Endothelial cell of umbilical vein (primary cell): Measurements from ENCODE around the gene CERS6. TPM values are rescaled to one million over a fixed set of nuclear protein-coding genes. Genes with fewer than 3 reads are reported as not detected.

Experiments used
- BruUV-seq: library from RNA; stranded (reverse); fragments of 400-500 nt; replicated peaks from 2 replicates; lab custom pipeline; 2021; lab: Mats Ljungman, UMichigan
- CTCF ChIA-PET: fragments of 300-600, 350-600 bp; sonication (Branson Sonifier 250); formaldehyde crosslinking; loops from one replicate; lab custom pipeline; 2021; ENCODE audit warnings: antibody characterized with exemption, inconsistent platforms; lab: Charles Lee
- POLR2A ChIA-PET: fragments of 300-600, 350-600 bp; sonication (Branson Sonifier 250); formaldehyde crosslinking; loops from one replicate; lab custom pipeline; 2021; ENCODE audit warnings: antibody characterized with exemption, inconsistent platforms; lab: Charles Lee
- DNase-seq: peaks from one replicate; pipeline ENCODE4 v3.0.0-alpha.2; 2011; ENCODE audit warnings: low read depth, low spot score
- FAIRE-seq: peaks from 2 replicates; lab custom pipeline; 2011; peaks lifted over from hg19 to GRCh38; lab: Jason Lieb, UNC
- H2AFZ ChIP-seq: 2 replicates; pipeline ENCODE4 v1.6.0; 2012; ENCODE audit warnings: low read depth, low read length, control low read depth, inconsistent platforms
- H3K27ac ChIP-seq: 2 replicates; pipeline ENCODE4 v1.5.1; 2011; ENCODE audit warnings: low read depth, mild to moderate bottlenecking, control low read depth, low read length, moderate library complexity; ENCODE audit not compliant: insufficient read depth
- H3K27me3 ChIP-seq, 2 experiments: 2 replicates each; pipeline versions ENCODE4 v1.6.0 to v1.6.1; 2011; ENCODE audit warnings: low read length in 2 of 2, mixed read lengths in 1 of 2; ENCODE audit not compliant: control insufficient read depth in 2 of 2, insufficient read depth in 2 of 2
- H3K36me3 ChIP-seq, 2 experiments: 2 replicates in 1 of 2; 3 replicates in 1 of 2; pipeline ENCODE4 v1.5.1; 2011; ENCODE audit warnings: low read length in 2 of 2, mild to moderate bottlenecking in 1 of 2, moderate library complexity in 1 of 2; ENCODE audit not compliant: control insufficient read depth in 2 of 2, insufficient read depth in 2 of 2; ENCODE audit errors: extremely low read depth in 1 of 2
- H3K4me1 ChIP-seq: 3 replicates; pipeline ENCODE4 v1.5.1; 2011; ENCODE audit warnings: mild to moderate bottlenecking, low read length; ENCODE audit not compliant: control insufficient read depth, insufficient read depth; ENCODE audit errors: extremely low read depth
- H3K4me2 ChIP-seq: 2 replicates; pipeline ENCODE4 v1.6.1; 2011; ENCODE audit warnings: low read length, control low read depth, mixed read lengths; ENCODE audit not compliant: insufficient read depth
- H3K4me3 ChIP-seq, 3 experiments: fragments of 200-600 bp in 1 of 3; sonication (generic), shearing (Covaris generic) in 1 of 3; replicated peaks in 1 of 3; 2 replicates each; pipeline ENCODE4 v1.5.1; 2011 to 2016; ENCODE audit warnings: control low read depth in 3 of 3, low read length in 3 of 3, mild to moderate bottlenecking in 2 of 3, inconsistent platforms in 1 of 3, low read depth in 1 of 3, moderate library complexity in 1 of 3; ENCODE audit not compliant: insufficient read depth in 1 of 3
- H3K79me2 ChIP-seq: 2 replicates; pipeline ENCODE4 v1.6.0; 2012; ENCODE audit warnings: low read length, inconsistent platforms; ENCODE audit not compliant: control insufficient read depth, insufficient read depth
- H3K9ac ChIP-seq: replicated peaks from 2 replicates; pipeline ENCODE3; 2011; ENCODE audit warnings: low read length, control low read depth; ENCODE audit not compliant: insufficient read depth; ENCODE audit errors: extremely low read depth
- H3K9me1 ChIP-seq: replicated peaks from 3 replicates; pipeline ENCODE4 v1.6.0; 2011; ENCODE audit warnings: mild to moderate bottlenecking, low read length; ENCODE audit not compliant: control insufficient read depth, insufficient read depth; ENCODE audit errors: extremely low read depth
- H3K9me3 ChIP-seq: replicated peaks from 2 replicates; pipeline ENCODE4 v1.5.1; 2012; ENCODE audit warnings: low read length, inconsistent platforms; ENCODE audit not compliant: control insufficient read depth, insufficient read depth
- H4K20me1 ChIP-seq: replicated peaks from 2 replicates; pipeline ENCODE3; 2011; ENCODE audit warnings: mild to moderate bottlenecking, low read length; ENCODE audit not compliant: control insufficient read depth, insufficient read depth; ENCODE audit errors: extremely low read depth
- CTCF ChIP-seq, 2 donors: IDR thresholded peaks; 1 replicate in 1 of 2; 2 replicates in 1 of 2; pipeline ENCODE4 v1.5.1; 2011; ENCODE audit warnings: low read length in 2 of 2, mild to moderate bottlenecking in 2 of 2, moderate library complexity in 2 of 2, control low read depth in 1 of 2, inconsistent platforms in 1 of 2, low read depth in 1 of 2; ENCODE audit not compliant: insufficient read depth in 1 of 2; ENCODE audit errors: extremely low read depth in 1 of 2
- EZH2 ChIP-seq: IDR thresholded peaks from 2 replicates; pipeline ENCODE4 v1.6.1; 2012; ENCODE audit warnings: borderline replicate concordance, low read depth, mild to moderate bottlenecking, moderate library complexity, low read length, inconsistent platforms; ENCODE audit not compliant: severe bottlenecking
- FOS ChIP-seq: IDR thresholded peaks from 2 replicates; pipeline ENCODE4 v1.6.1; 2011; ENCODE audit warnings: mild to moderate bottlenecking, low read length, moderate library complexity, borderline replicate concordance; ENCODE audit not compliant: insufficient read depth
- GATA2 ChIP-seq: IDR thresholded peaks from 2 replicates; pipeline ENCODE4 v1.7.0; 2011; ENCODE audit warnings: low read depth, mild to moderate bottlenecking, moderate library complexity, mixed read lengths, low read length; ENCODE audit not compliant: insufficient read length, insufficient read depth
- JUN ChIP-seq: IDR thresholded peaks from 2 replicates; pipeline ENCODE4 v1.6.1; 2011; ENCODE audit warnings: borderline replicate concordance, low read depth; ENCODE audit not compliant: insufficient read length, insufficient read depth
- MAX ChIP-seq: IDR thresholded peaks from 2 replicates; pipeline ENCODE4 v1.6.1; 2011; ENCODE audit not compliant: insufficient read depth, insufficient read length
- MYC ChIP-seq: IDR thresholded peaks from one replicate; pipeline ENCODE4 v1.6.1; 2011; ENCODE audit warnings: mild to moderate bottlenecking, low read depth, low read length
- POLR2A ChIP-seq: IDR thresholded peaks from 2 replicates; pipeline ENCODE4 v1.6.1; 2012; ENCODE audit warnings: low read depth, mild to moderate bottlenecking, control low read depth, low read length
- POLR2AphosphoS5 ChIP-seq: IDR thresholded peaks from 2 replicates; pipeline ENCODE4 v1.6.1; 2012; ENCODE audit warnings: low read depth, mild to moderate bottlenecking, control low read depth, low read length, moderate library complexity; ENCODE audit not compliant: insufficient read depth
- dilution Hi-C: fragments of 300-500 bp; cut with MboI; formaldehyde crosslinking; loops from one replicate; pipeline ENCODE4 v1.15.0; 2019; ENCODE audit warnings: low sequenced_read_pairs; ENCODE audit not compliant: extremely low pct_ligation_motif_present
- intact Hi-C: fragments of 100-400 bp; cut with micrococcal nuclease; formaldehyde crosslinking; loops from one replicate; pipeline ENCODE4 v1.10.0; 2022
- polyA plus RNA-seq, 4 experiments: library from polyadenylated mRNA; depleted of rRNA in 3 of 4; stranded (reverse) in 3 of 4; unstranded in 1 of 4; fragments of >200 nt; gene quantifications; 2 replicates each; pipeline versions ENCODE4 v1.2.1 to v1.2.3, GENCODE V29; 2011 to 2012; ENCODE audit warnings: missing spikeins in 1 of 4
- total RNA-seq: library from RNA; stranded (reverse); gene quantifications from 2 replicates; pipeline ENCODE4 v1.2.3, GENCODE V29; 2021

The CERS6 gene
- total and polyA plus RNA-seq, 2 donors (not counting 3 experiments of a cell fraction or from before 2014, with no cell fraction given) = 2.7 to 11.7 TPM

- Histone ChIP-seq H3K9ac (no peak overlapping the region), H2AFZ (no peak overlapping the region), H3K4me1 (peaks cover 4% of the 10 kb centered on the region), H3K4me3 (no peak overlapping the region), H3K36me3 (no peaks in the 10 kb centered on the region), H3K9me1 (no peaks in the 10 kb centered on the region), H3K79me2 (no peaks in the 10 kb centered on the region), H3K27me3 (no peaks in the 10 kb centered on the region), H3K4me2 (no peak overlapping the region), H4K20me1 (no peaks in the 10 kb centered on the region), H3K27ac (no peak overlapping the region), H3K9me3 (no peaks in the 10 kb centered on the region)
- DNase-seq (no peak), FAIRE-seq (no peak)
- intact Hi-C loops (no loop called here), dilution Hi-C loops (no loop called here)
- no peak for TF ChIP-seq MYC
- no peak for TF ChIP-seq POLR2AphosphoS5
- TF ChIP-seq MAX = no peak
- no peak for TF ChIP-seq CTCF (IDR thresholded peaks at IDR 0.05; ENCODE audit: extremely low read depth in 1 of 2, insufficient read depth in 1 of 2, low read depth in 1 of 2, low read length in 2 of 2)
- TF ChIP-seq POLR2A = no peak
- no peak for TF ChIP-seq JUN
- TF ChIP-seq FOS = no peak
- TF ChIP-seq GATA2 = no peak
- no peak for TF ChIP-seq EZH2
- no TSS peak for BruUV-seq
- ChIA-PET CTCF (interaction anchor here (1.1 kb wide), 1 partner anchor 135 kb away, joined by 3 read pairs; no protein-coding TSS in a partner anchor), POLR2A (no interaction called here)
Observed at GRCh38 chr2:168528016-168528415, 71.9 kb downstream of the CERS6 start.
